H1 (cell line): Measurements from ENCODE around the gene SH3GL1. TPM values are rescaled to one million over a fixed set of nuclear protein-coding genes. Genes with fewer than 3 reads are reported as not detected.

Experiments used
- CTCF ChIA-PET: fragments of 300-600 bp; sonication (Branson Sonifier 250); formaldehyde crosslinking; loops from one replicate; lab custom pipeline; 2021; ENCODE audit not compliant: partially characterized antibody; lab: Charles Lee
- POLR2A ChIA-PET: fragments of 300-600 bp; sonication (Branson Sonifier 250); formaldehyde crosslinking; loops from one replicate; lab custom pipeline; 2021; ENCODE audit warnings: inconsistent platforms; ENCODE audit not compliant: partially characterized antibody; lab: Charles Lee
- DNase-seq, 2 experiments: peaks; one replicate each; pipeline versions ENCODE4 v3.0.0 to v3.0.0-alpha.2; 2010 to 2022; ENCODE audit warnings: low spot score in 2 of 2, low read depth in 1 of 2, mixed read lengths in 1 of 2
- FAIRE-seq: peaks from 2 replicates; lab custom pipeline; 2011; peaks lifted over from hg19 to GRCh38; lab: Jason Lieb, UNC
- H2AFZ ChIP-seq: 2 replicates; pipeline ENCODE4 v1.8.1; 2012; ENCODE audit warnings: low read length, inconsistent platforms
- H2AK5ac ChIP-seq: 2 replicates; pipeline ENCODE4 v1.6.1; 2013; ENCODE audit warnings: low read depth, low read length
- H2BK120ac ChIP-seq: replicated peaks from 2 replicates; pipeline ENCODE3; 2013; ENCODE audit warnings: low read depth, low read length, inconsistent platforms
- H2BK12ac ChIP-seq: 2 replicates; pipeline ENCODE4 v1.6.1; 2013; ENCODE audit warnings: low read depth, low read length
- H2BK15ac ChIP-seq: 2 replicates; pipeline ENCODE4 v1.6.1; 2013; ENCODE audit warnings: low read length
- H2BK20ac ChIP-seq: 2 replicates; pipeline ENCODE4 v1.6.1; 2013; ENCODE audit warnings: low read length
- H2BK5ac ChIP-seq: 2 replicates; pipeline ENCODE4 v1.6.1; 2013; ENCODE audit warnings: low read depth, low read length
- H3K14ac ChIP-seq: 2 replicates; pipeline ENCODE4 v1.6.1; 2013; ENCODE audit warnings: inconsistent platforms; ENCODE audit not compliant: insufficient read length
- H3K18ac ChIP-seq: 2 replicates; pipeline ENCODE4 v1.6.1; 2013; ENCODE audit warnings: low read length; ENCODE audit errors: extremely low read depth
- H3K23ac ChIP-seq: 2 replicates; pipeline ENCODE4 v1.6.1; 2013; ENCODE audit warnings: inconsistent platforms; ENCODE audit not compliant: insufficient read length
- H3K23me2 ChIP-seq: 2 replicates; pipeline ENCODE4 v1.6.1; 2013; ENCODE audit warnings: low read depth, low read length
- H3K27ac ChIP-seq: 2 replicates; pipeline ENCODE4 v1.6.1; 2011; ENCODE audit warnings: low read depth, low read length, inconsistent platforms
- H3K27me3 ChIP-seq, 4 experiments: replicated peaks in 1 of 4; 1 replicate in 1 of 4; 2 replicates in 3 of 4; pipeline versions ENCODE4 v1.6.1 to v1.8.1; 2011 to 2013; ENCODE audit warnings: low read length in 3 of 4, mild to moderate bottlenecking in 3 of 4, inconsistent platforms in 2 of 4, mixed read lengths in 2 of 4, moderate library complexity in 1 of 4; ENCODE audit not compliant: control insufficient read depth in 3 of 4, insufficient read depth in 3 of 4; ENCODE audit errors: extremely low read depth in 1 of 4
- H3K36me3 ChIP-seq, 4 experiments: 2 replicates each; pipeline versions ENCODE4 v1.6.1 to v1.8.1; 2011 to 2013; ENCODE audit warnings: mild to moderate bottlenecking in 4 of 4, low read length in 3 of 4, moderate library complexity in 2 of 4, control low read depth in 1 of 4, inconsistent platforms in 1 of 4; ENCODE audit not compliant: insufficient read depth in 4 of 4, control insufficient read depth in 2 of 4
- H3K4ac ChIP-seq: replicated peaks from 2 replicates; pipeline ENCODE3; 2013; ENCODE audit warnings: low read length, low read depth, mixed read lengths, inconsistent platforms; ENCODE audit not compliant: insufficient read length
- H3K4me1 ChIP-seq, 4 experiments: replicated peaks in 1 of 4; 1 replicate in 1 of 4; 2 replicates in 3 of 4; pipeline versions ENCODE4 v1.6.1 to v1.8.1; 2011 to 2013; ENCODE audit warnings: low read length in 3 of 4, inconsistent platforms in 2 of 4, mixed read lengths in 1 of 4; ENCODE audit not compliant: insufficient read depth in 4 of 4, control insufficient read depth in 3 of 4
- H3K4me2 ChIP-seq, 2 experiments: 2 replicates each; pipeline versions ENCODE4 v1.6.1 to v1.8.1; 2011 to 2013; ENCODE audit warnings: low read depth in 2 of 2, low read length in 2 of 2, control low read depth in 1 of 2, inconsistent platforms in 1 of 2, mild to moderate bottlenecking in 1 of 2; ENCODE audit not compliant: insufficient read depth in 1 of 2
- H3K4me3 ChIP-seq, 4 experiments: fragments of 200-600, 300-600 bp in 1 of 4; sonication (generic), shearing (Covaris generic), sonication (Bioruptor Twin) in 1 of 4; 2 replicates each; pipeline versions ENCODE4 v1.5.1 to v1.8.1; 2011 to 2016; ENCODE audit warnings: low read length in 4 of 4, low read depth in 3 of 4, control low read depth in 2 of 4, inconsistent platforms in 2 of 4, mild to moderate bottlenecking in 2 of 4, mixed read lengths in 1 of 4, moderate library complexity in 1 of 4; ENCODE audit not compliant: insufficient read depth in 2 of 4; ENCODE audit errors: extremely low read depth in 1 of 4
- H3K56ac ChIP-seq: replicated peaks from 2 replicates; pipeline ENCODE3; 2013; ENCODE audit warnings: low read depth, mild to moderate bottlenecking, mixed read lengths, low read length, inconsistent platforms; ENCODE audit not compliant: insufficient read length
- H3K79me1 ChIP-seq: 2 replicates; pipeline ENCODE4 v1.6.1; 2013; ENCODE audit warnings: low read depth, low read length, control low read depth
- H3K79me2 ChIP-seq, 2 experiments: 2 replicates each; pipeline versions ENCODE4 v1.6.1 to v1.8.1; 2012 to 2013; ENCODE audit warnings: low read length in 2 of 2, mild to moderate bottlenecking in 2 of 2, inconsistent platforms in 1 of 2; ENCODE audit not compliant: insufficient read depth in 2 of 2, control insufficient read depth in 1 of 2
- H3K9ac ChIP-seq, 4 experiments: replicated peaks in 1 of 4; 1 replicate in 1 of 4; 2 replicates in 3 of 4; pipeline versions ENCODE4 v1.6.1 to v1.8.1; 2011 to 2013; ENCODE audit warnings: low read depth in 3 of 4, low read length in 3 of 4, control low read depth in 2 of 4, mild to moderate bottlenecking in 2 of 4, moderate library complexity in 2 of 4, inconsistent platforms in 1 of 4; ENCODE audit errors: extremely low read depth in 1 of 4
- H3K9me3 ChIP-seq, 2 experiments: 2 replicates each; pipeline versions ENCODE4 v1.6.1 to v1.8.1; 2012 to 2013; ENCODE audit warnings: mild to moderate bottlenecking in 2 of 2, moderate library complexity in 2 of 2, control low read depth in 1 of 2, inconsistent platforms in 1 of 2, low read depth in 1 of 2, low read length in 1 of 2, mixed read lengths in 1 of 2; ENCODE audit not compliant: insufficient read depth in 2 of 2
- H4K20me1 ChIP-seq, 2 experiments: replicated peaks in 1 of 2; 2 replicates each; pipeline versions ENCODE3 to v1.8.1; 2011 to 2013; ENCODE audit warnings: inconsistent platforms in 2 of 2, low read length in 2 of 2, mild to moderate bottlenecking in 1 of 2; ENCODE audit not compliant: insufficient read depth in 2 of 2, control insufficient read depth in 1 of 2
- H4K5ac ChIP-seq: 2 replicates; pipeline ENCODE4 v1.6.1; 2013; ENCODE audit warnings: low read length, low read depth, mixed read lengths, inconsistent platforms; ENCODE audit not compliant: insufficient read length
- H4K8ac ChIP-seq: 2 replicates; pipeline ENCODE4 v1.8.0; 2013; ENCODE audit warnings: mild to moderate bottlenecking, moderate library complexity, low read length, inconsistent platforms; ENCODE audit not compliant: insufficient read depth; ENCODE audit errors: extremely low read depth
- H4K91ac ChIP-seq: replicated peaks from 2 replicates; pipeline ENCODE3; 2013; ENCODE audit warnings: low read length, mixed read lengths, inconsistent platforms; ENCODE audit not compliant: insufficient read length
- E2F6 ChIP-seq: IDR thresholded peaks from 2 replicates; pipeline ENCODE4 v1.6.1; 2012; ENCODE audit warnings: inconsistent platforms
- EP300 ChIP-seq, 2 experiments: IDR thresholded peaks; 1 replicate in 1 of 2; 2 replicates in 1 of 2; pipeline ENCODE4 v1.6.1; 2011 to 2012; ENCODE audit warnings: low read depth in 2 of 2, low read length in 2 of 2, mild to moderate bottlenecking in 2 of 2, borderline replicate concordance in 1 of 2, inconsistent platforms in 1 of 2, moderate library complexity in 1 of 2
- GTF2F1 ChIP-seq: IDR thresholded peaks from 2 replicates; pipeline ENCODE4 v1.6.1; 2012; ENCODE audit warnings: low read depth, low read length, improper control_type of control experiment, borderline replicate concordance
- HDAC2 ChIP-seq, 2 experiments: fragments of 300-600 bp in 1 of 2; sonication (generic) in 1 of 2; IDR thresholded peaks; 2 replicates each; pipeline ENCODE4 v1.6.1; 2011 to 2012; ENCODE audit warnings: low read depth in 2 of 2, low read length in 2 of 2, mild to moderate bottlenecking in 2 of 2, moderate library complexity in 2 of 2, borderline replicate concordance in 1 of 2, inconsistent platforms in 1 of 2
- PHF8 ChIP-seq: fragments of 200-600 bp; sonication (generic); conservative IDR thresholded peaks from 2 replicates; pipeline ENCODE4 v1.7.1; 2012; ENCODE audit warnings: low read depth, mild to moderate bottlenecking, inconsistent platforms, low read length, moderate library complexity
- POLR2AphosphoS5 ChIP-seq: IDR thresholded peaks from 2 replicates; pipeline ENCODE4 v1.6.1; 2011; ENCODE audit warnings: low read depth, low read length
- SAP30 ChIP-seq: fragments of 300-600 bp; sonication (generic); IDR thresholded peaks from 2 replicates; pipeline ENCODE4 v1.7.1; 2012; ENCODE audit warnings: low read length, moderate library complexity, mild to moderate bottlenecking, inconsistent platforms; ENCODE audit not compliant: insufficient read depth, insufficient replicate concordance
- SIN3A ChIP-seq, 2 experiments: IDR thresholded peaks in 1 of 2; conservative IDR thresholded peaks in 1 of 2; 2 replicates each; pipeline ENCODE4 v1.6.1; 2011 to 2012; ENCODE audit warnings: low read length in 2 of 2, improper control_type of control experiment in 1 of 2, low read depth in 1 of 2, mild to moderate bottlenecking in 1 of 2
- SRF ChIP-seq: IDR thresholded peaks from 2 replicates; pipeline ENCODE4 v1.6.1; 2011; ENCODE audit warnings: mild to moderate bottlenecking, low read depth, low read length, moderate library complexity
- SUZ12 ChIP-seq: fragments of 200-600 bp; sonication (generic); IDR thresholded peaks from 2 replicates; pipeline ENCODE4 v1.6.1; 2012; ENCODE audit warnings: mild to moderate bottlenecking, inconsistent platforms, low read length, moderate library complexity, mixed read lengths
- WGBS, 2 experiments: shearing (Covaris generic) in 1 of 2; methylation state at CpG; one replicate each; pipeline versions ENCODE4 v1.1.6 to v1.1.7; 2013 to 2015; ENCODE audit warnings: low lambda C conversion rate in 2 of 2, mixed read lengths in 2 of 2, inconsistent platforms in 1 of 2, low coverage in 1 of 2, missing lambda C conversion rate in 1 of 2; ENCODE audit not compliant: insufficient replicate concordance in 2 of 2, insufficient coverage in 1 of 2, insufficient read length in 1 of 2; ENCODE audit errors: extremely low coverage in 1 of 2, missing lambda C conversion rate in 1 of 2; 5-methylcytosine and 5-hydroxymethylcytosine counted together
- polyA plus RNA-seq, 7 experiments: library from polyadenylated mRNA; depleted of rRNA in 3 of 7; stranded (reverse) in 5 of 7; unstranded in 2 of 7; fragments of >200 nt in 5 of 7; fragments of 200-250 nt in 2 of 7; gene quantifications; 1 replicate in 5 of 7; 2 replicates in 1 of 7; 4 replicates in 1 of 7; pipeline versions ENCODE4 v1.2.1 to v1.2.3, GENCODE V29; 2011 to 2013; ENCODE audit warnings: missing spikeins in 2 of 7, mixed read lengths in 2 of 7
- total RNA-seq: library from RNA; stranded (reverse); fragmentation: NEBNext Ultra II Directional; extraction: Animal tissue kit (Norgen Biotek cat#: 25700); gene quantifications from 2 replicates; pipeline ENCODE4 v1.2.1, GENCODE V29; 2021

The SH3GL1 gene
- total and polyA plus RNA-seq, 2 of the 8 experiments (the other 6 are each of a cell fraction or from before 2014, with no cell fraction given) = 81.5 to 102 TPM

- 88% methylated on average over 13 of the region's 13 CpGs; no CpG with 5 or more reads in 1 of the 2 experiments for WGBS, 2 experiments
- DNase-seq = no peak
- Histone ChIP-seq H3K27ac (no peak overlapping the region), H4K8ac (no peak overlapping the region), H3K36me3 (no peaks in the 10 kb centered on the region; a peak in 1 of 8 replicates), H3K4me2 (no peak overlapping the region), H3K4ac (no peak overlapping the region), H2AFZ (no peak overlapping the region), H3K23ac (no peak overlapping the region), H3K9ac (no peak overlapping the region), H2BK5ac (no peak overlapping the region), H2BK12ac (no peak overlapping the region), H3K23me2 (no peaks in the 10 kb centered on the region), H3K79me2 (peaks cover 0 to 63% of the 10 kb centered on the region in 2 experiments; a peak in 2 of 4 replicates), H3K9me3 (no peaks in the 10 kb centered on the region), H3K18ac (no peak overlapping the region), H3K4me1 (peaks cover 6 to 22% (median 17%) of the 10 kb centered on the region in 4 experiments), H3K27me3 (no peaks in the 10 kb centered on the region), H4K20me1 (peaks cover 16 to 43% of the 10 kb centered on the region in 2 experiments), H2BK120ac (no peak overlapping the region), H4K91ac (no peak overlapping the region), H3K56ac (no peak overlapping the region), H3K14ac (no peak overlapping the region), H2BK20ac (no peak overlapping the region), H2AK5ac (no peak overlapping the region), H3K79me1 (peaks cover 39% of the 10 kb centered on the region), H3K4me3 (no peak overlapping the region), H4K5ac (no peak overlapping the region), H2BK15ac (no peak overlapping the region)
- CTCF ChIA-PET = interaction anchor here (0.8 to 7.2 kb wide), 4 partner anchors 11 to 119 kb away, joined by 3 to 72 read pairs (median 4); no protein-coding TSS in a partner anchor
- POLR2A ChIA-PET = interaction anchor here (1.6 to 2.7 kb wide), 4 partner anchors 10 to 36 kb away, joined by 4 to 11 read pairs (median 8); no protein-coding TSS in a partner anchor
- no peak for FAIRE-seq
- no peak for TF ChIP-seq GTF2F1
- no peak for TF ChIP-seq E2F6
- TF ChIP-seq HDAC2 (IDR thresholded peaks at IDR 0.05; ENCODE audit: borderline replicate concordance in 1 of 2, low read depth in 2 of 2, low read length in 2 of 2) = no peak
- TF ChIP-seq PHF8 = no peak
- TF ChIP-seq SRF = no peak
- no peak for TF ChIP-seq SAP30
- TF ChIP-seq SUZ12 = no peak
- no peak for TF ChIP-seq SIN3A (conservative IDR thresholded peaks at IDR 0.05 in 1 of 2, IDR thresholded peaks at IDR 0.05 in 1 of 2; ENCODE audit: low read depth in 1 of 2, low read length in 2 of 2)
- TF ChIP-seq EP300 (IDR thresholded peaks at IDR 0.05; ENCODE audit: borderline replicate concordance in 1 of 2, low read depth in 2 of 2, low read length in 2 of 2) = no peak
- no peak for TF ChIP-seq POLR2AphosphoS5
Measured at GRCh38 chr19:4386041-4386782, 14.1 kb downstream of the SH3GL1 start.
